PFSK-1 (cell line): ENCODE measurements around the gene EPHB6.

Experiments
- FOXP2 ChIP-seq: optimal IDR thresholded peaks from 2 replicates; pipeline ENCODE3; 2011; ENCODE audit warnings: borderline replicate concordance, control low read depth, inconsistent platforms; ENCODE audit not compliant: insufficient read depth; ENCODE audit errors: extremely low read length, extremely low read depth
- POLR2AphosphoS5 ChIP-seq: IDR thresholded peaks from 2 replicates; pipeline ENCODE4 v1.6.1; 2012; ENCODE audit warnings: low read depth, mild to moderate bottlenecking, control low read depth, low read length, moderate library complexity
- TAF1 ChIP-seq: IDR thresholded peaks from 2 replicates; pipeline ENCODE4 v1.6.1; 2012; ENCODE audit warnings: low read length, control low read depth, borderline replicate concordance; ENCODE audit not compliant: insufficient read depth
- TF ChIP-seq, protein P1 (sequence below), 2 experiments: IDR thresholded peaks; 2 replicates each; pipeline versions ENCODE4 v1.6.1 to v1.8.0; 2011 to 2012; ENCODE audit warnings: low read depth in 2 of 2, low read length in 2 of 2, control low read depth in 1 of 2, inconsistent platforms in 1 of 2, mild to moderate bottlenecking in 1 of 2, moderate library complexity in 1 of 2; ENCODE audit not compliant: insufficient read depth in 1 of 2

DNA sequence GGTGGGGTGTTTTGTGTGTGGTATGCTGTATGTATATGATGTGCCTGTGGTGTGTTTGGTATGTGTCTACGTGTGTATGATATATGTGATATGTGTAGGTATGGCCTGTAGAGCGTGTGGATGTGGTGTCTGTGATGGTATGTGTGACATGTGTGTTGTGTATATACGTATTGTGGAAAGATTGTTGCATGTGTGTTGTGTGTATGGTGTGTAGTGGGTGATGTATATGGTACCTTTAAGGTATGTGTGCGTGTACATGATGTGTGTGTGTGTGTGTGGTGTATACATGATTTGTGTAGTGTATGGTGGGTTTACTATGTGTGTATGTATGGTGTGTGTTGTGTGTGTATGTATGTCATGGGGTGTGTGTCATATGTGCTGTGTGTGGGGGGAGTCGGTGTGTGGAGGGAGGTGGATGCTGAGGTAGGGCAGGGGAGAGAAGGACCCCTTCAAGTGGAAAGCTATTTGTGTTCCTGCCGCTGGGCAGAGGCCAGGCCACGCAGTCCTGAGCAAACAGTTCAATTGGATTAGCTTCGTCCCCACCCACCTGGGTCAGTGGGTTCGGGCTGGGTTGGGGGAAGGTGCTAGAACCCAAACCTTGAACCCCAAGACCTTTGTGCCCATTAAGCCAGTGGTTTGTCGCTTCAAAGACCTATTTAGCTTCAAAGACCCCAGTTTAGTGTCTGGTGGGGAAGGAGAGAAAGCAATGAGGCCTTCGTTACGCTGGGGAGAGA is 32.6 kb downstream of the EPHB6 start:
- TF ChIP-seq FOXP2 = no peak
- TF ChIP-seq POLR2AphosphoS5 = no peak
- TF ChIP-seq, protein P1, sequence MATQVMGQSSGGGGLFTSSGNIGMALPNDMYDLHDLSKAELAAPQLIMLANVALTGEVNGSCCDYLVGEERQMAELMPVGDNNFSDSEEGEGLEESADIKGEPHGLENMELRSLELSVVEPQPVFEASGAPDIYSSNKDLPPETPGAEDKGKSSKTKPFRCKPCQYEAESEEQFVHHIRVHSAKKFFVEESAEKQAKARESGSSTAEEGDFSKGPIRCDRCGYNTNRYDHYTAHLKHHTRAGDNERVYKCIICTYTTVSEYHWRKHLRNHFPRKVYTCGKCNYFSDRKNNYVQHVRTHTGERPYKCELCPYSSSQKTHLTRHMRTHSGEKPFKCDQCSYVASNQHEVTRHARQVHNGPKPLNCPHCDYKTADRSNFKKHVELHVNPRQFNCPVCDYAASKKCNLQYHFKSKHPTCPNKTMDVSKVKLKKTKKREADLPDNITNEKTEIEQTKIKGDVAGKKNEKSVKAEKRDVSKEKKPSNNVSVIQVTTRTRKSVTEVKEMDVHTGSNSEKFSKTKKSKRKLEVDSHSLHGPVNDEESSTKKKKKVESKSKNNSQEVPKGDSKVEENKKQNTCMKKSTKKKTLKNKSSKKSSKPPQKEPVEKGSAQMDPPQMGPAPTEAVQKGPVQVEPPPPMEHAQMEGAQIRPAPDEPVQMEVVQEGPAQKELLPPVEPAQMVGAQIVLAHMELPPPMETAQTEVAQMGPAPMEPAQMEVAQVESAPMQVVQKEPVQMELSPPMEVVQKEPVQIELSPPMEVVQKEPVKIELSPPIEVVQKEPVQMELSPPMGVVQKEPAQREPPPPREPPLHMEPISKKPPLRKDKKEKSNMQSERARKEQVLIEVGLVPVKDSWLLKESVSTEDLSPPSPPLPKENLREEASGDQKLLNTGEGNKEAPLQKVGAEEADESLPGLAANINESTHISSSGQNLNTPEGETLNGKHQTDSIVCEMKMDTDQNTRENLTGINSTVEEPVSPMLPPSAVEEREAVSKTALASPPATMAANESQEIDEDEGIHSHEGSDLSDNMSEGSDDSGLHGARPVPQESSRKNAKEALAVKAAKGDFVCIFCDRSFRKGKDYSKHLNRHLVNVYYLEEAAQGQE (IDR thresholded peaks at IDR 0.05; ENCODE audit: insufficient read depth in 1 of 2, low read depth in 2 of 2, low read length in 2 of 2) = no peak
- TF ChIP-seq TAF1 = no peak
